K562 treated with DMSO at 1 percent for 4 hours (cell line): Measurements from ENCODE around the gene LACTB. TPM values are rescaled to one million over a fixed set of nuclear protein-coding genes. Genes with fewer than 3 reads are reported as not detected.

Experiments
- total RNA-seq: library from RNA; unstranded; fragments of 300-600 nt; gene quantifications from 2 replicates; pipeline ENCODE4 v1.2.3, GENCODE V29; 2022; ENCODE audit not compliant: insufficient read depth

The LACTB gene
- total RNA-seq = 13.3 and 18.7 TPM in 2 replicates

GRCh38 chr15:63121382-63122001 is at the start of gene LACTB:
TSS of gene LACTB (plus strand) at chr15:63121861. CDS start at chr15:63121872, 11 bp downstream.

GRCh38 chr15:63157118-63157843 is 35.6 kb downstream of the LACTB start, which contains the start of gene RPS27L:
TSS of gene RPS27L (minus strand) at chr15:63157477. CDS start at chr15:63157405, 72 bp downstream.

GRCh38 chr15:63188926-63189871 is 67.5 kb downstream of the LACTB start, which contains the start of gene RAB8B:
TSS of gene RAB8B (plus strand) at chr15:63189606. CDS start at chr15:63189625, 19 bp downstream.

Other genes with a start within 250 kb of the LACTB start
- gene TPM1, start 79.1 kb upstream of the LACTB start, total RNA-seq = 60.7 and 79.2 TPM in 2 replicates
- 65.3 and 73.6 TPM in 2 replicates for gene RPS27L, start 35.6 kb downstream of the LACTB start, total RNA-seq
- gene RAB8B, start 67.7 kb downstream of the LACTB start, total RNA-seq = 5.5 and 6.5 TPM in 2 replicates
- gene APH1B, start 155.7 kb downstream of the LACTB start, total RNA-seq = 4.8 and 9.0 TPM in 2 replicates